H1 (cell line): ENCODE results near the gene CDH7. TPM values are rescaled to one million over a fixed set of nuclear protein-coding genes. Genes with fewer than 3 reads are reported as not detected.
A peak's percentile ranks its signal among the peaks of the same experiment; 100 is the strongest.

Source experiments
- CTCF ChIA-PET: fragments of 300-600 bp; sonication (Branson Sonifier 250); formaldehyde crosslinking; loops from one replicate; lab custom pipeline; 2021; ENCODE audit not compliant: partially characterized antibody; lab: Charles Lee
- POLR2A ChIA-PET: fragments of 300-600 bp; sonication (Branson Sonifier 250); formaldehyde crosslinking; loops from one replicate; lab custom pipeline; 2021; ENCODE audit warnings: inconsistent platforms; ENCODE audit not compliant: partially characterized antibody; lab: Charles Lee
- DNase-seq, 2 experiments: peaks; one replicate each; pipeline versions ENCODE4 v3.0.0 to v3.0.0-alpha.2; 2010 to 2022; ENCODE audit warnings: low spot score in 2 of 2, low read depth in 1 of 2, mixed read lengths in 1 of 2
- FAIRE-seq: peaks from 2 replicates; lab custom pipeline; 2011; peaks lifted over from hg19 to GRCh38; lab: Jason Lieb, UNC
- H2AFZ ChIP-seq: 2 replicates; pipeline ENCODE4 v1.8.1; 2012; ENCODE audit warnings: low read length, inconsistent platforms
- H2AK5ac ChIP-seq: 2 replicates; pipeline ENCODE4 v1.6.1; 2013; ENCODE audit warnings: low read depth, low read length
- H2BK120ac ChIP-seq: replicated peaks from 2 replicates; pipeline ENCODE3; 2013; ENCODE audit warnings: low read depth, low read length, inconsistent platforms
- H2BK12ac ChIP-seq: 2 replicates; pipeline ENCODE4 v1.6.1; 2013; ENCODE audit warnings: low read depth, low read length
- H2BK15ac ChIP-seq: 2 replicates; pipeline ENCODE4 v1.6.1; 2013; ENCODE audit warnings: low read length
- H2BK20ac ChIP-seq: 2 replicates; pipeline ENCODE4 v1.6.1; 2013; ENCODE audit warnings: low read length
- H2BK5ac ChIP-seq: 2 replicates; pipeline ENCODE4 v1.6.1; 2013; ENCODE audit warnings: low read depth, low read length
- H3K14ac ChIP-seq: 2 replicates; pipeline ENCODE4 v1.6.1; 2013; ENCODE audit warnings: inconsistent platforms; ENCODE audit not compliant: insufficient read length
- H3K18ac ChIP-seq: 2 replicates; pipeline ENCODE4 v1.6.1; 2013; ENCODE audit warnings: low read length; ENCODE audit errors: extremely low read depth
- H3K23ac ChIP-seq: 2 replicates; pipeline ENCODE4 v1.6.1; 2013; ENCODE audit warnings: inconsistent platforms; ENCODE audit not compliant: insufficient read length
- H3K23me2 ChIP-seq: 2 replicates; pipeline ENCODE4 v1.6.1; 2013; ENCODE audit warnings: low read depth, low read length
- H3K27ac ChIP-seq: 2 replicates; pipeline ENCODE4 v1.6.1; 2011; ENCODE audit warnings: low read depth, low read length, inconsistent platforms
- H3K27me3 ChIP-seq, 4 experiments: replicated peaks in 1 of 4; 1 replicate in 1 of 4; 2 replicates in 3 of 4; pipeline versions ENCODE4 v1.6.1 to v1.8.1; 2011 to 2013; ENCODE audit warnings: low read length in 3 of 4, mild to moderate bottlenecking in 3 of 4, inconsistent platforms in 2 of 4, mixed read lengths in 2 of 4, moderate library complexity in 1 of 4; ENCODE audit not compliant: control insufficient read depth in 3 of 4, insufficient read depth in 3 of 4; ENCODE audit errors: extremely low read depth in 1 of 4
- H3K36me3 ChIP-seq, 4 experiments: 2 replicates each; pipeline versions ENCODE4 v1.6.1 to v1.8.1; 2011 to 2013; ENCODE audit warnings: mild to moderate bottlenecking in 4 of 4, low read length in 3 of 4, moderate library complexity in 2 of 4, control low read depth in 1 of 4, inconsistent platforms in 1 of 4; ENCODE audit not compliant: insufficient read depth in 4 of 4, control insufficient read depth in 2 of 4
- H3K4ac ChIP-seq: replicated peaks from 2 replicates; pipeline ENCODE3; 2013; ENCODE audit warnings: low read length, low read depth, mixed read lengths, inconsistent platforms; ENCODE audit not compliant: insufficient read length
- H3K4me1 ChIP-seq, 4 experiments: replicated peaks in 1 of 4; 1 replicate in 1 of 4; 2 replicates in 3 of 4; pipeline versions ENCODE4 v1.6.1 to v1.8.1; 2011 to 2013; ENCODE audit warnings: low read length in 3 of 4, inconsistent platforms in 2 of 4, mixed read lengths in 1 of 4; ENCODE audit not compliant: insufficient read depth in 4 of 4, control insufficient read depth in 3 of 4
- H3K4me2 ChIP-seq, 2 experiments: 2 replicates each; pipeline versions ENCODE4 v1.6.1 to v1.8.1; 2011 to 2013; ENCODE audit warnings: low read depth in 2 of 2, low read length in 2 of 2, control low read depth in 1 of 2, inconsistent platforms in 1 of 2, mild to moderate bottlenecking in 1 of 2; ENCODE audit not compliant: insufficient read depth in 1 of 2
- H3K4me3 ChIP-seq, 4 experiments: fragments of 200-600, 300-600 bp in 1 of 4; sonication (generic), shearing (Covaris generic), sonication (Bioruptor Twin) in 1 of 4; 2 replicates each; pipeline versions ENCODE4 v1.5.1 to v1.8.1; 2011 to 2016; ENCODE audit warnings: low read length in 4 of 4, low read depth in 3 of 4, control low read depth in 2 of 4, inconsistent platforms in 2 of 4, mild to moderate bottlenecking in 2 of 4, mixed read lengths in 1 of 4, moderate library complexity in 1 of 4; ENCODE audit not compliant: insufficient read depth in 2 of 4; ENCODE audit errors: extremely low read depth in 1 of 4
- H3K56ac ChIP-seq: replicated peaks from 2 replicates; pipeline ENCODE3; 2013; ENCODE audit warnings: low read depth, mild to moderate bottlenecking, mixed read lengths, low read length, inconsistent platforms; ENCODE audit not compliant: insufficient read length
- H3K79me1 ChIP-seq: 2 replicates; pipeline ENCODE4 v1.6.1; 2013; ENCODE audit warnings: low read depth, low read length, control low read depth
- H3K79me2 ChIP-seq, 2 experiments: 2 replicates each; pipeline versions ENCODE4 v1.6.1 to v1.8.1; 2012 to 2013; ENCODE audit warnings: low read length in 2 of 2, mild to moderate bottlenecking in 2 of 2, inconsistent platforms in 1 of 2; ENCODE audit not compliant: insufficient read depth in 2 of 2, control insufficient read depth in 1 of 2
- H3K9ac ChIP-seq, 4 experiments: replicated peaks in 1 of 4; 1 replicate in 1 of 4; 2 replicates in 3 of 4; pipeline versions ENCODE4 v1.6.1 to v1.8.1; 2011 to 2013; ENCODE audit warnings: low read depth in 3 of 4, low read length in 3 of 4, control low read depth in 2 of 4, mild to moderate bottlenecking in 2 of 4, moderate library complexity in 2 of 4, inconsistent platforms in 1 of 4; ENCODE audit errors: extremely low read depth in 1 of 4
- H3K9me3 ChIP-seq, 2 experiments: 2 replicates each; pipeline versions ENCODE4 v1.6.1 to v1.8.1; 2012 to 2013; ENCODE audit warnings: mild to moderate bottlenecking in 2 of 2, moderate library complexity in 2 of 2, control low read depth in 1 of 2, inconsistent platforms in 1 of 2, low read depth in 1 of 2, low read length in 1 of 2, mixed read lengths in 1 of 2; ENCODE audit not compliant: insufficient read depth in 2 of 2
- H4K20me1 ChIP-seq, 2 experiments: replicated peaks in 1 of 2; 2 replicates each; pipeline versions ENCODE3 to v1.8.1; 2011 to 2013; ENCODE audit warnings: inconsistent platforms in 2 of 2, low read length in 2 of 2, mild to moderate bottlenecking in 1 of 2; ENCODE audit not compliant: insufficient read depth in 2 of 2, control insufficient read depth in 1 of 2
- H4K5ac ChIP-seq: 2 replicates; pipeline ENCODE4 v1.6.1; 2013; ENCODE audit warnings: low read length, low read depth, mixed read lengths, inconsistent platforms; ENCODE audit not compliant: insufficient read length
- H4K8ac ChIP-seq: 2 replicates; pipeline ENCODE4 v1.8.0; 2013; ENCODE audit warnings: mild to moderate bottlenecking, moderate library complexity, low read length, inconsistent platforms; ENCODE audit not compliant: insufficient read depth; ENCODE audit errors: extremely low read depth
- H4K91ac ChIP-seq: replicated peaks from 2 replicates; pipeline ENCODE3; 2013; ENCODE audit warnings: low read length, mixed read lengths, inconsistent platforms; ENCODE audit not compliant: insufficient read length
- CBX5 ChIP-seq: fragments of 300-800, 300-1000 bp; sonication (generic); IDR thresholded peaks from 2 replicates; pipeline ENCODE4 v1.7.1; 2016; ENCODE audit warnings: antibody characterized with exemption, low read length, low read depth
- CHD2 ChIP-seq: IDR thresholded peaks from 2 replicates; pipeline ENCODE4 v1.6.1; 2012; ENCODE audit warnings: low read length, improper control_type of control experiment
- CTCF ChIP-seq, 3 experiments: IDR thresholded peaks; 1 replicate in 2 of 3; 2 replicates in 1 of 3; pipeline versions ENCODE4 v1.5.1 to v1.6.1; 2011; ENCODE audit warnings: low read length in 3 of 3, mild to moderate bottlenecking in 3 of 3, inconsistent platforms in 2 of 3, low read depth in 1 of 3, moderate library complexity in 1 of 3; ENCODE audit not compliant: insufficient read depth in 1 of 3; ENCODE audit errors: control extremely low read depth in 1 of 3
- GTF2F1 ChIP-seq: IDR thresholded peaks from 2 replicates; pipeline ENCODE4 v1.6.1; 2012; ENCODE audit warnings: low read depth, low read length, improper control_type of control experiment, borderline replicate concordance
- HDAC2 ChIP-seq, 2 experiments: fragments of 300-600 bp in 1 of 2; sonication (generic) in 1 of 2; IDR thresholded peaks; 2 replicates each; pipeline ENCODE4 v1.6.1; 2011 to 2012; ENCODE audit warnings: low read depth in 2 of 2, low read length in 2 of 2, mild to moderate bottlenecking in 2 of 2, moderate library complexity in 2 of 2, borderline replicate concordance in 1 of 2, inconsistent platforms in 1 of 2
- RAD21 ChIP-seq, 2 experiments: IDR thresholded peaks in 1 of 2; conservative IDR thresholded peaks in 1 of 2; 2 replicates each; pipeline ENCODE4 v1.6.1; 2011; ENCODE audit warnings: low read depth in 2 of 2, low read length in 2 of 2, improper control_type of control experiment in 1 of 2, inconsistent platforms in 1 of 2, mild to moderate bottlenecking in 1 of 2, moderate library complexity in 1 of 2
- SRF ChIP-seq: IDR thresholded peaks from 2 replicates; pipeline ENCODE4 v1.6.1; 2011; ENCODE audit warnings: mild to moderate bottlenecking, low read depth, low read length, moderate library complexity
- YY1 ChIP-seq: IDR thresholded peaks from 2 replicates; pipeline ENCODE4 v1.6.1; 2011; ENCODE audit warnings: low read depth, mild to moderate bottlenecking, low read length
- WGBS, 2 experiments: shearing (Covaris generic) in 1 of 2; methylation state at CpG; one replicate each; pipeline versions ENCODE4 v1.1.6 to v1.1.7; 2013 to 2015; ENCODE audit warnings: low lambda C conversion rate in 2 of 2, mixed read lengths in 2 of 2, inconsistent platforms in 1 of 2, low coverage in 1 of 2, missing lambda C conversion rate in 1 of 2; ENCODE audit not compliant: insufficient replicate concordance in 2 of 2, insufficient coverage in 1 of 2, insufficient read length in 1 of 2; ENCODE audit errors: extremely low coverage in 1 of 2, missing lambda C conversion rate in 1 of 2; 5-methylcytosine and 5-hydroxymethylcytosine counted together
- polyA plus RNA-seq, 7 experiments: library from polyadenylated mRNA; depleted of rRNA in 3 of 7; stranded (reverse) in 5 of 7; unstranded in 2 of 7; fragments of >200 nt in 5 of 7; fragments of 200-250 nt in 2 of 7; gene quantifications; 1 replicate in 5 of 7; 2 replicates in 1 of 7; 4 replicates in 1 of 7; pipeline versions ENCODE4 v1.2.1 to v1.2.3, GENCODE V29; 2011 to 2013; ENCODE audit warnings: missing spikeins in 2 of 7, mixed read lengths in 2 of 7
- total RNA-seq: library from RNA; stranded (reverse); fragmentation: NEBNext Ultra II Directional; extraction: Animal tissue kit (Norgen Biotek cat#: 25700); gene quantifications from 2 replicates; pipeline ENCODE4 v1.2.1, GENCODE V29; 2021
- TF ChIP-seq, protein P1 (sequence below): IDR thresholded peaks from 2 replicates; pipeline ENCODE4 v1.6.1; 2012; ENCODE audit warnings: inconsistent platforms

CDH7 gene
- total and polyA plus RNA-seq, 2 of the 8 experiments (the other 6 are each of a cell fraction or from before 2014, with no cell fraction given): 1.00 to 1.5 TPM

DNA sequence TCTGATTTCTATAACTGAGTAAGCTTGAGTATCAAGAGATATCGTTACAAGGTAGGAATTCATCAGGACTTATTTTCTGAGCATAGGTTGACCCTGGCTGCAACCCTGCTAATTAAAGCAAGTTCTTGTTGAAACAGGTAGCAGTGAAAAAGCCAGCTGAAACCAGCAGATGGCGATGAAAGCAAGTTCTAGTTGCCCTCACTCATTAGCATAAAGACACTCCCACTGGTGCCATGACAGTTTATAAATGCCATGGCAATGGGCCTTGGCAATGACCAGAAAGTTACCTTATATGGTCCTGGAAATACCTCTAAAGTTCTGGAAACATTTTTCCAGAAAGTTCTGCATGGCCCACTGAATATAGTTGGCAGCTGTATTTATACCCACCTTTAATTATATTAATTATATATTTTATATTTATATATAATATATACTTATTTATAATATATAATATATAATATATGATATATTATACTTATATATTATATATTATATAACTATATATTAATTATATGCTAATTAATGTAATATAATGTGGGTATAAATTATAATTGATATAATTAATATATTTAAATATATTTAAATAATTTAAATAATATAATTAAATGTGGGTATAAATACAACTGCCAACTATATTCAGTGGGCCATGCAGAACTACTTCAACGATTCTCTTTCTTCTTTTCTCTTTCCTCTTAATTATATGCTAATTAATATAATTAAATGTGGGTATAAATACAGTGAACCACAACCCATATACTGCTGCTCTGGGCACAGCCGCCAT is 188.0 kb downstream of the CDH7 start:
- H2BK120ac ChIP-seq: no peak overlapping the region
- H3K4me3 ChIP-seq: no peak overlapping the region
- H3K9me3 ChIP-seq: no peaks in the 10 kb centered on the region
- no peak for TF ChIP-seq GTF2F1
- no peak for TF ChIP-seq CBX5
- TF ChIP-seq, protein P1, sequence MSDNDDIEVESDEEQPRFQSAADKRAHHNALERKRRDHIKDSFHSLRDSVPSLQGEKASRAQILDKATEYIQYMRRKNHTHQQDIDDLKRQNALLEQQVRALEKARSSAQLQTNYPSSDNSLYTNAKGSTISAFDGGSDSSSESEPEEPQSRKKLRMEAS: no peak
- TF ChIP-seq HDAC2 (IDR thresholded peaks at IDR 0.05; ENCODE audit: borderline replicate concordance in 1 of 2, low read depth in 2 of 2, low read length in 2 of 2): no peak
- TF ChIP-seq SRF: peak; percentile 70; the same call in 1 of the 2 replicates
- TF ChIP-seq RAD21 (IDR thresholded peaks at IDR 0.05 in 1 of 2, conservative IDR thresholded peaks at IDR 0.05 in 1 of 2; ENCODE audit: low read depth in 2 of 2, low read length in 2 of 2): peak; percentile 74 to 77
- TF ChIP-seq CHD2: no peak
- TF ChIP-seq CTCF (IDR thresholded peaks at IDR 0.05; ENCODE audit: control extremely low read depth in 1 of 3, insufficient read depth in 1 of 3, low read depth in 1 of 3, low read length in 3 of 3): peak; percentile 2 to 81 (median 58)
- TF ChIP-seq YY1: peak; percentile 87
- no peaks in the 10 kb centered on the region for H3K79me1 ChIP-seq
- no peak overlapping the region for H3K14ac ChIP-seq
- H3K23me2 ChIP-seq: no peaks in the 10 kb centered on the region
- H3K36me3 ChIP-seq: no peaks in the 10 kb centered on the region
- H2BK5ac ChIP-seq: no peak overlapping the region
- H3K18ac ChIP-seq: no peak overlapping the region
- H2AK5ac ChIP-seq: no peak overlapping the region
- H3K23ac ChIP-seq: no peak overlapping the region
- H2BK20ac ChIP-seq: no peak overlapping the region
- peak; percentile 25 to 62 for DNase-seq
- no peak overlapping the region for H4K5ac ChIP-seq
- ChIA-PET POLR2A (no interaction called here), CTCF (interaction anchor here (0.6 to 2.5 kb wide), 14 partner anchors 11 to 557 kb away, joined by 3 to 13 read pairs (median 4); no protein-coding TSS in a partner anchor)
- no peaks in the 10 kb centered on the region for H3K27me3 ChIP-seq
- peak; percentile 84 for FAIRE-seq
- H3K27ac ChIP-seq: no peak overlapping the region
- no peak overlapping the region for H2BK12ac ChIP-seq
- no peaks in the 10 kb centered on the region for H3K79me2 ChIP-seq
- H3K9ac ChIP-seq: no peak overlapping the region
- H3K4me2 ChIP-seq: no peak overlapping the region
- H2BK15ac ChIP-seq: no peak overlapping the region
- H3K56ac ChIP-seq: no peak overlapping the region
- no peak overlapping the region for H4K8ac ChIP-seq
- WGBS, 2 experiments: 74% methylated on average over 4 of the region's 4 CpGs; no CpG with 5 or more reads in 1 of the 2 experiments
- no peaks in the 10 kb centered on the region for H4K20me1 ChIP-seq
- peaks cover 0 to 8% (median 3%) of the 10 kb centered on the region in 4 experiments; a peak in 3 of 7 replicates for H3K4me1 ChIP-seq
- no peak overlapping the region for H2AFZ ChIP-seq
- H3K4ac ChIP-seq: no peak overlapping the region
- no peak overlapping the region for H4K91ac ChIP-seq
